GM18526 (cell line): ENCODE results near the gene RCC2.

Experiments used
- POLR2A ChIP-seq: IDR thresholded peaks from 3 replicates; pipeline ENCODE4 v1.6.1; 2011; ENCODE audit not compliant: insufficient read length; ENCODE audit errors: extremely low read depth

The RCC2 gene

GRCh38 chr1:17439250-17440073 is at the start of gene RCC2:
TSS of gene RCC2 (minus strand) at chr1:17439677. CDS start at chr1:17438514, 1,163 bp downstream.
- TF ChIP-seq POLR2A = peak; percentile 56

- no peak for TF ChIP-seq POLR2A
Observed at GRCh38 chr1:17486242-17486641, 46.8 kb upstream of the RCC2 start.

GRCh38 chr1:17485281-17485680 is 45.8 kb upstream of the RCC2 start:
- TF ChIP-seq POLR2A = no peak

GRCh38 chr1:17480846-17481245 is 41.4 kb upstream of the RCC2 start:
- TF ChIP-seq POLR2A = no peak

- TF ChIP-seq POLR2A = no peak
Observed at GRCh38 chr1:17475752-17476151, 36.3 kb upstream of the RCC2 start.

- no peak for TF ChIP-seq POLR2A
Observed at GRCh38 chr1:17472814-17473213, 33.3 kb upstream of the RCC2 start.

- no peak for TF ChIP-seq POLR2A
Observed at GRCh38 chr1:17471393-17471792, 31.9 kb upstream of the RCC2 start.

GRCh38 chr1:17470021-17470799 is 30.7 kb upstream of the RCC2 start:
- TF ChIP-seq POLR2A = no peak

GRCh38 chr1:17466359-17466758 is 26.9 kb upstream of the RCC2 start:
- no peak for TF ChIP-seq POLR2A

- no peak for TF ChIP-seq POLR2A
Observed at GRCh38 chr1:17465228-17465627, 25.8 kb upstream of the RCC2 start.

- TF ChIP-seq POLR2A = no peak
Observed at GRCh38 chr1:17463991-17464390, 24.5 kb upstream of the RCC2 start.

GRCh38 chr1:17462669-17463068 is 23.2 kb upstream of the RCC2 start:
- TF ChIP-seq POLR2A = no peak

- TF ChIP-seq POLR2A = no peak
Observed at GRCh38 chr1:17460219-17460618, 20.7 kb upstream of the RCC2 start.

- TF ChIP-seq POLR2A = no peak
Observed at GRCh38 chr1:17458794-17459193, 19.3 kb upstream of the RCC2 start.

GRCh38 chr1:17452686-17453085 is 13.2 kb upstream of the RCC2 start:
- no peak for TF ChIP-seq POLR2A

GRCh38 chr1:17451731-17452130 is 12.3 kb upstream of the RCC2 start:
- no peak for TF ChIP-seq POLR2A

GRCh38 chr1:17447501-17447992 is 8.1 kb upstream of the RCC2 start:
- no peak for TF ChIP-seq POLR2A

- TF ChIP-seq POLR2A = no peak
Observed at GRCh38 chr1:17442841-17443240, 3.4 kb upstream of the RCC2 start.
